Activated T-cell treated with anti-CD3 and anti-CD28 coated beads, Interleukin-2, amount 50 U/mL, for 1 hour (primary cell): ENCODE measurements around the gene BIRC3.

ENCODE experiments used
- DNase-seq: peaks from one replicate; pipeline ENCODE4 v3.0.0-alpha.2; 2020

Gene BIRC3

DNA sequence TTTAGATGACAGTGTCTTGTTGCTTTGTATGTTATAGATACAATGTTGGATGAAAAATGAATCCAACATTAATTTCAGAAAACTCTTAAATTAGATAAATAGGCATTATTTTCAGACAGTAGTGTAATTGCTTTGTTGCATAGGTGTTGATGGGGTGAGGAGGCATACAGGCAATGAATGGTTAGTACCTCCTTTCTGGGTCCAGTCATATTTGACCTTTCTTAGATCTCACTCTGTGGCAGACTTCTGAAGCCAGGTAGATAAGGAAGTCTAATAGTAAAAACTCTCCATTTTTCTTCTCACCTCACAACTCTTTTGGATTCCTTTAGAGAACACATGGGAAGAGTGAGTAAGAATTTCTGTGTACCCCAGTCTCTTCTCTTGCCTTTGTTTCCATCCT, 61.5 kb downstream of the BIRC3 start:
- DNase-seq, result no peak

DNA sequence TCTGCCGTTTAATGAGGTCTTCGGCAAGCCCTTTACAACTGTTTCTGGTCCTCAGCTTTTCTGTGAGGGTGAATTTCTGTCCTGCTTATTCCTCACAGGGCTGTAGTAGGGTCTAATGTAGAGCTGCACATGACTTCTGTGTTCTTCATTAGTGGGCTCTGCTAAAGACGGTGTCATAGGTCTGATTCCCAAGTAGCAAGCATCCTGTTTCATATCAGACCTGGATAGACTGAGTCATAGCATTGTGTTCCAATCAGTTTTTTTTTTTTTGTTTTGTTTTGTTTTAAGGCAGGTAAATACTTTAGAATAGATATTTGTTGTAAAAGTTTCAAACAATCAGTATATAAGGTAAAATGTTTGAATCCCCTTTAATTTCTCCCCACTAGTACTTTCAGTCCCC, 65.1 kb downstream of the BIRC3 start:
- DNase-seq, result no peak

DNA sequence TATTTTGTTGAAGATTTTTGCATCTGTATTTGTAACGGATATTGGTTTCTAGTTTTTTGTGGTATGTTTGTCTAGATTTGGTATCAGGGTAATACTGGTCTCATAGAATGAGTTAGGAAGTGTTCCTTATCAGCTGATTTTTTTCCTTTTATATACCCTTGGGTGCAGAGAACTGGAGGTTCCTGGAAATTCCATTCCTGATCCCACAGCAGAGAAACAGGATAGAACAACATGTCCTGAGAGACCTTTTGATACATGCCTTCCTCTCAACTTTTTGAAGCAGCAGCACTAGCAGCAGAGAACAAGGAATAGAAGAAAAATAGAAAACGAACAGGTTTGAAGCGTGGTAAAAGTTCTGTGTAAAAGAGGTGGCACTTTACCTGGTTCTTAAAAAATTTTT, 66.6 kb downstream of the BIRC3 start:
- no peak for DNase-seq

GRCh38 chr11:102384419-102385079, 67.3 kb downstream of the BIRC3 start:
- DNase-seq, result no peak

DNA sequence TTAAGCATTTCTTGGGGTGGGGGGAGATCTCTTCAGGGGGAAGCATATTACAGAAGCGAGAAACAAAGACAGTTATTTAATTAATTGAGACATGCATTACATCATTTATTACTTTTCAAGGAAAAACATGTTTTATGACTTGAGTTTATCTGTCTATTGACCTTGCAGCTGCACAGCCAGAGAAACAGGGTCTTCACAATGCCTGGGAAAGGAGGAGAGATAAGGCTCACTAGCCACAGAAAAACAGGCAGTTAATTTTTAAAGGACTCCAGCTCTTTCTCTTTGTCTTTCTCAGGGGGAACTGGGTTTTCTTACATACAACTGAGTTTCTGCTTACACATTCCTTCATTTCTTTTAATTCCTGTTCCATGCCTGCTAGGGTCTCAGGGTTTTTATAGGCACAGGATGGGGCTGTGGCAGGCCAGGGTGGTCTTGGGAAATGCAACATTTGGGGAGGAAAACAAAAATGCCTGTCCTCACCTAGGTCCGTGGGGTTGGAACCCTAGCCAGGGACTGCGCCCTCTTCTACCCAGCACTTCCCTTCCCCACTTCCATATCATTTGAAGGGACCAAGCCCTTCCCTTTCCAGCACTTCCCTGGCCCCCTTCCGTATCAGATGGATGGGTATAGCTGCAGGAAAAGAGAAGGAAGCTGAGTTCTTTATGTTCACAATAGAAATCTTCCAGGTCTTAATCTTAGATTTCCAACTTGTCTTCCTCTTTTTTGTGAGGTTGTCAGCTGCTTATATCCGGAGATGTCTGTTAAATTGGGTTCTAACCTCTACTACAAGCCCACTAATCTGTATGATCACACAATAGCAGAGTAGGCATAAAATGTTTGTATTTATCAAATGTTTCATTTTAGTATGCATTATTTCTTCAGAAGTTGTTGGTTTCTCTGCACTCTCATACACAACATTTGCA, 68.1 kb downstream of the BIRC3 start:
- DNase-seq, result no peak

DNA sequence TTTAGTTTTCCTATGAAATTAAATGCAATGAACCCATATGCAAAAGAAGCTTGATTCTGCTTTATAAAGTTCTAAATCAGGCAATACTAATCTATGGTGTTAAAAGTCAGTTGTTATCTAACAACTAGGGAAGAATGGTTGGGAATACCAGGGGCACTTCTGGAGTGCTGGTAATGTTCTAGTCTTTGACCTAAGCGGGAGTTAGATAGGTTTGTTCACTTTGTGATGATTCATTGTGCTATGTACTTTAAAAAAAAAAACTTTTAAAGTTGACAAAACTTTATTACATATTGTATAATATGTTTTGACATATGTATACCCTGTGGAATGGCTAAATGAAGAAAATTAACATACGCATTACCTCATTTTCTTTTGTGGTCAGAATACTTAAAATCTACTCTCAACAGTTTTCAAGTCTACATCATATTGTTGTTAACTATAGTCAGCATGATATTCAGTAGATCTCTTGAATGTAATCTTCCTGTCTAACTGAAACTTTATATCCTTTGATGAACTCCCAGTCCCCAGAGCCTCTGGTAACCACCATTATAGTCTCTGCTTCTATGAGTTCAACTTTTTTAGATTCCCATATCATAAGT, 69.0 kb downstream of the BIRC3 start:
- no peak for DNase-seq

- no peak for DNase-seq
Observed at GRCh38 chr11:102387043-102387781, 69.9 kb downstream of the BIRC3 start.
